Endothelial cell of umbilical vein (primary cell): Measurements from ENCODE around the gene HP. TPM values are rescaled to one million over a fixed set of nuclear protein-coding genes. Genes with fewer than 3 reads are reported as not detected.

Source experiments
- BruUV-seq: library from RNA; stranded (reverse); fragments of 400-500 nt; replicated peaks from 2 replicates; lab custom pipeline; 2021; lab: Mats Ljungman, UMichigan
- CTCF ChIA-PET: fragments of 300-600, 350-600 bp; sonication (Branson Sonifier 250); formaldehyde crosslinking; loops from one replicate; lab custom pipeline; 2021; ENCODE audit warnings: antibody characterized with exemption, inconsistent platforms; lab: Charles Lee
- POLR2A ChIA-PET: fragments of 300-600, 350-600 bp; sonication (Branson Sonifier 250); formaldehyde crosslinking; loops from one replicate; lab custom pipeline; 2021; ENCODE audit warnings: antibody characterized with exemption, inconsistent platforms; lab: Charles Lee
- DNase-seq: peaks from one replicate; pipeline ENCODE4 v3.0.0-alpha.2; 2011; ENCODE audit warnings: low read depth, low spot score
- FAIRE-seq: peaks from 2 replicates; lab custom pipeline; 2011; peaks lifted over from hg19 to GRCh38; lab: Jason Lieb, UNC
- H2AFZ ChIP-seq: 2 replicates; pipeline ENCODE4 v1.6.0; 2012; ENCODE audit warnings: low read depth, low read length, control low read depth, inconsistent platforms
- H3K27ac ChIP-seq: 2 replicates; pipeline ENCODE4 v1.5.1; 2011; ENCODE audit warnings: low read depth, mild to moderate bottlenecking, control low read depth, low read length, moderate library complexity; ENCODE audit not compliant: insufficient read depth
- H3K27me3 ChIP-seq, 2 experiments: 2 replicates each; pipeline versions ENCODE4 v1.6.0 to v1.6.1; 2011; ENCODE audit warnings: low read length in 2 of 2, mixed read lengths in 1 of 2; ENCODE audit not compliant: control insufficient read depth in 2 of 2, insufficient read depth in 2 of 2
- H3K36me3 ChIP-seq, 2 experiments: 2 replicates in 1 of 2; 3 replicates in 1 of 2; pipeline ENCODE4 v1.5.1; 2011; ENCODE audit warnings: low read length in 2 of 2, mild to moderate bottlenecking in 1 of 2, moderate library complexity in 1 of 2; ENCODE audit not compliant: control insufficient read depth in 2 of 2, insufficient read depth in 2 of 2; ENCODE audit errors: extremely low read depth in 1 of 2
- H3K4me1 ChIP-seq: 3 replicates; pipeline ENCODE4 v1.5.1; 2011; ENCODE audit warnings: mild to moderate bottlenecking, low read length; ENCODE audit not compliant: control insufficient read depth, insufficient read depth; ENCODE audit errors: extremely low read depth
- H3K4me2 ChIP-seq: 2 replicates; pipeline ENCODE4 v1.6.1; 2011; ENCODE audit warnings: low read length, control low read depth, mixed read lengths; ENCODE audit not compliant: insufficient read depth
- H3K4me3 ChIP-seq, 3 experiments: fragments of 200-600 bp in 1 of 3; sonication (generic), shearing (Covaris generic) in 1 of 3; replicated peaks in 1 of 3; 2 replicates each; pipeline ENCODE4 v1.5.1; 2011 to 2016; ENCODE audit warnings: control low read depth in 3 of 3, low read length in 3 of 3, mild to moderate bottlenecking in 2 of 3, inconsistent platforms in 1 of 3, low read depth in 1 of 3, moderate library complexity in 1 of 3; ENCODE audit not compliant: insufficient read depth in 1 of 3
- H3K79me2 ChIP-seq: 2 replicates; pipeline ENCODE4 v1.6.0; 2012; ENCODE audit warnings: low read length, inconsistent platforms; ENCODE audit not compliant: control insufficient read depth, insufficient read depth
- H3K9ac ChIP-seq: replicated peaks from 2 replicates; pipeline ENCODE3; 2011; ENCODE audit warnings: low read length, control low read depth; ENCODE audit not compliant: insufficient read depth; ENCODE audit errors: extremely low read depth
- H3K9me1 ChIP-seq: replicated peaks from 3 replicates; pipeline ENCODE4 v1.6.0; 2011; ENCODE audit warnings: mild to moderate bottlenecking, low read length; ENCODE audit not compliant: control insufficient read depth, insufficient read depth; ENCODE audit errors: extremely low read depth
- H3K9me3 ChIP-seq: replicated peaks from 2 replicates; pipeline ENCODE4 v1.5.1; 2012; ENCODE audit warnings: low read length, inconsistent platforms; ENCODE audit not compliant: control insufficient read depth, insufficient read depth
- H4K20me1 ChIP-seq: replicated peaks from 2 replicates; pipeline ENCODE3; 2011; ENCODE audit warnings: mild to moderate bottlenecking, low read length; ENCODE audit not compliant: control insufficient read depth, insufficient read depth; ENCODE audit errors: extremely low read depth
- CTCF ChIP-seq, 2 donors: IDR thresholded peaks; 1 replicate in 1 of 2; 2 replicates in 1 of 2; pipeline ENCODE4 v1.5.1; 2011; ENCODE audit warnings: low read length in 2 of 2, mild to moderate bottlenecking in 2 of 2, moderate library complexity in 2 of 2, control low read depth in 1 of 2, inconsistent platforms in 1 of 2, low read depth in 1 of 2; ENCODE audit not compliant: insufficient read depth in 1 of 2; ENCODE audit errors: extremely low read depth in 1 of 2
- EZH2 ChIP-seq: IDR thresholded peaks from 2 replicates; pipeline ENCODE4 v1.6.1; 2012; ENCODE audit warnings: borderline replicate concordance, low read depth, mild to moderate bottlenecking, moderate library complexity, low read length, inconsistent platforms; ENCODE audit not compliant: severe bottlenecking
- FOS ChIP-seq: IDR thresholded peaks from 2 replicates; pipeline ENCODE4 v1.6.1; 2011; ENCODE audit warnings: mild to moderate bottlenecking, low read length, moderate library complexity, borderline replicate concordance; ENCODE audit not compliant: insufficient read depth
- GATA2 ChIP-seq: IDR thresholded peaks from 2 replicates; pipeline ENCODE4 v1.7.0; 2011; ENCODE audit warnings: low read depth, mild to moderate bottlenecking, moderate library complexity, mixed read lengths, low read length; ENCODE audit not compliant: insufficient read length, insufficient read depth
- JUN ChIP-seq: IDR thresholded peaks from 2 replicates; pipeline ENCODE4 v1.6.1; 2011; ENCODE audit warnings: borderline replicate concordance, low read depth; ENCODE audit not compliant: insufficient read length, insufficient read depth
- MAX ChIP-seq: IDR thresholded peaks from 2 replicates; pipeline ENCODE4 v1.6.1; 2011; ENCODE audit not compliant: insufficient read depth, insufficient read length
- MYC ChIP-seq: IDR thresholded peaks from one replicate; pipeline ENCODE4 v1.6.1; 2011; ENCODE audit warnings: mild to moderate bottlenecking, low read depth, low read length
- POLR2A ChIP-seq: IDR thresholded peaks from 2 replicates; pipeline ENCODE4 v1.6.1; 2012; ENCODE audit warnings: low read depth, mild to moderate bottlenecking, control low read depth, low read length
- POLR2AphosphoS5 ChIP-seq: IDR thresholded peaks from 2 replicates; pipeline ENCODE4 v1.6.1; 2012; ENCODE audit warnings: low read depth, mild to moderate bottlenecking, control low read depth, low read length, moderate library complexity; ENCODE audit not compliant: insufficient read depth
- dilution Hi-C: fragments of 300-500 bp; cut with MboI; formaldehyde crosslinking; loops from one replicate; pipeline ENCODE4 v1.15.0; 2019; ENCODE audit warnings: low sequenced_read_pairs; ENCODE audit not compliant: extremely low pct_ligation_motif_present
- intact Hi-C: fragments of 100-400 bp; cut with micrococcal nuclease; formaldehyde crosslinking; loops from one replicate; pipeline ENCODE4 v1.10.0; 2022
- polyA plus RNA-seq, 4 experiments: library from polyadenylated mRNA; depleted of rRNA in 3 of 4; stranded (reverse) in 3 of 4; unstranded in 1 of 4; fragments of >200 nt; gene quantifications; 2 replicates each; pipeline versions ENCODE4 v1.2.1 to v1.2.3, GENCODE V29; 2011 to 2012; ENCODE audit warnings: missing spikeins in 1 of 4
- total RNA-seq: library from RNA; stranded (reverse); gene quantifications from 2 replicates; pipeline ENCODE4 v1.2.3, GENCODE V29; 2021

HP gene
- total and polyA plus RNA-seq, 2 donors (not counting 3 experiments of a cell fraction or from before 2014, with no cell fraction given): not detected

- no peaks in the 10 kb centered on the region for H4K20me1 ChIP-seq
- intact Hi-C loops (no loop called here), dilution Hi-C loops (no loop called here)
- no peaks in the 10 kb centered on the region for H3K4me1 ChIP-seq
- CTCF ChIA-PET: interaction anchor here (1.9 kb wide), 1 partner anchor 35 kb away, joined by 8 read pairs; no protein-coding TSS in a partner anchor
- H3K9ac ChIP-seq: no peak overlapping the region
- no peak overlapping the region for H3K4me3 ChIP-seq
- no peak overlapping the region for H2AFZ ChIP-seq
- BruUV-seq: no TSS peak
- no peak overlapping the region for H3K4me2 ChIP-seq
- H3K27me3 ChIP-seq: no peaks in the 10 kb centered on the region
- no peak overlapping the region for H3K27ac ChIP-seq
- FAIRE-seq: no peak
- DNase-seq: no peak
- TF ChIP-seq FOS (no peak), MYC (no peak)
- POLR2A ChIA-PET: no interaction called here
- H3K36me3 ChIP-seq: peaks cover 27 to 87% of the 10 kb centered on the region in 2 experiments
- H3K9me1 ChIP-seq: no peaks in the 10 kb centered on the region
- peaks cover 4% of the 10 kb centered on the region for H3K79me2 ChIP-seq
- no peaks in the 10 kb centered on the region for H3K9me3 ChIP-seq
Observed at GRCh38 chr16:72101195-72101594, 46.9 kb downstream of the HP start.

- H3K36me3 ChIP-seq: peaks cover 31 to 85% of the 10 kb centered on the region in 2 experiments
- dilution Hi-C loops (no loop called here), intact Hi-C loops (no loop called here)
- H3K9me3 ChIP-seq: no peaks in the 10 kb centered on the region
- no peaks in the 10 kb centered on the region for H3K27me3 ChIP-seq
- CTCF ChIA-PET: no interaction called here
- no peak overlapping the region for H3K4me2 ChIP-seq
- TF ChIP-seq MYC: no peak
- no peak for TF ChIP-seq POLR2AphosphoS5
- no peak for TF ChIP-seq GATA2
- no peak for TF ChIP-seq POLR2A
- no peak for TF ChIP-seq MAX
- no peak for TF ChIP-seq EZH2
- no peak for TF ChIP-seq FOS
- no peak for TF ChIP-seq CTCF (IDR thresholded peaks at IDR 0.05; ENCODE audit: extremely low read depth in 1 of 2, insufficient read depth in 1 of 2, low read depth in 1 of 2, low read length in 2 of 2)
- TF ChIP-seq JUN: no peak
- no peak for FAIRE-seq
- H3K9me1 ChIP-seq: no peaks in the 10 kb centered on the region
- DNase-seq: no peak
- H3K4me3 ChIP-seq: no peak overlapping the region
- no peaks in the 10 kb centered on the region for H3K79me2 ChIP-seq
- H3K4me1 ChIP-seq: no peaks in the 10 kb centered on the region
- POLR2A ChIA-PET: no interaction called here
- H4K20me1 ChIP-seq: no peaks in the 10 kb centered on the region
- no TSS peak for BruUV-seq
- H3K27ac ChIP-seq: no peak overlapping the region
- no peak overlapping the region for H2AFZ ChIP-seq
- no peak overlapping the region for H3K9ac ChIP-seq
Observed at GRCh38 chr16:72104905-72105304, 50.6 kb downstream of the HP start.
